HepG2 (cell line): Measurements from ENCODE around the gene TMEM87B. TPM values are rescaled to one million over a fixed set of nuclear protein-coding genes. Genes with fewer than 3 reads are reported as not detected.
A peak's percentile ranks its signal among the peaks of the same experiment; 100 is the strongest.

Experiments used
- BCLAF1 ChIP-seq: fragments of 450-650 bp; IDR thresholded peaks from 2 replicates; pipeline ENCODE4 v1.6.1; 2017; ENCODE audit warnings: mild to moderate bottlenecking
- ELF3 ChIP-seq: IDR thresholded peaks from 2 replicates; pipeline ENCODE4 v1.6.1; 2016; ENCODE audit warnings: missing genetic modification reagents, missing compliant biosample characterization
- HDAC1 ChIP-seq: sonication (generic); formaldehyde crosslinking; IDR thresholded peaks from 2 replicates; pipeline ENCODE4 v1.5.1; 2020; ENCODE audit warnings: mild to moderate bottlenecking, missing genetic modification reagents
- HNF1B ChIP-seq: sonication (generic); formaldehyde crosslinking; IDR thresholded peaks from 2 replicates; pipeline ENCODE4 v1.5.1; 2020; ENCODE audit warnings: mild to moderate bottlenecking, moderate library complexity, missing genetic modification reagents
- IRX3 ChIP-seq: sonication (generic); formaldehyde crosslinking; IDR thresholded peaks from 2 replicates; pipeline ENCODE4 v1.8.1; 2023; ENCODE audit warnings: mild to moderate bottlenecking, low read depth, missing genetic modification reagents, borderline replicate concordance
- KLF12 ChIP-seq: sonication (generic); formaldehyde crosslinking; IDR thresholded peaks from 2 replicates; pipeline ENCODE4 v1.4.0; 2020; ENCODE audit warnings: missing genetic modification reagents, borderline replicate concordance
- NFE2L1 ChIP-seq: sonication (generic); formaldehyde crosslinking; IDR thresholded peaks from 2 replicates; pipeline ENCODE4 v1.4.0; 2020; ENCODE audit warnings: missing genetic modification reagents, mild to moderate bottlenecking, borderline replicate concordance
- NFIC ChIP-seq: IDR thresholded peaks from 2 replicates; pipeline ENCODE4 v1.6.1; 2012; ENCODE audit warnings: mild to moderate bottlenecking, low read length, inconsistent platforms
- SAFB2 ChIP-seq: sonication (generic); formaldehyde crosslinking; IDR thresholded peaks from 2 replicates; pipeline ENCODE4 v1.5.1; 2020; ENCODE audit warnings: missing genetic modification reagents, low read depth, mild to moderate bottlenecking, borderline replicate concordance
- SP1 ChIP-seq, 2 experiments: fragments of 450-650 bp in 1 of 2; sonication (generic) in 1 of 2; formaldehyde crosslinking in 1 of 2; IDR thresholded peaks; 2 replicates each; pipeline versions ENCODE4 v1.4.0 to v1.6.1; 2016 to 2020; ENCODE audit warnings: missing genetic modification reagents in 1 of 2
- SP140L ChIP-seq: sonication (generic); formaldehyde crosslinking; IDR thresholded peaks from 2 replicates; pipeline ENCODE4 v1.4.0; 2020; ENCODE audit warnings: missing genetic modification reagents, borderline replicate concordance
- TAF15 ChIP-seq: fragments of 200-400 bp; formaldehyde crosslinking; IDR thresholded peaks from one replicate; pipeline ENCODE4 v1.6.1; 2018; ENCODE audit warnings: mild to moderate bottlenecking, low read depth, low read length; ENCODE audit not compliant: poor library complexity, severe bottlenecking
- THRA ChIP-seq: sonication (generic); formaldehyde crosslinking; IDR thresholded peaks from 2 replicates; pipeline ENCODE4 v1.4.0; 2020; ENCODE audit warnings: missing genetic modification reagents, borderline replicate concordance
- TP53 ChIP-seq: sonication (generic); formaldehyde crosslinking; conservative IDR thresholded peaks from 2 replicates; pipeline ENCODE4 v1.4.0; 2020; ENCODE audit warnings: missing genetic modification reagents
- ZC3H13 ChIP-seq: sonication (generic); formaldehyde crosslinking; IDR thresholded peaks from 2 replicates; pipeline ENCODE4 v1.8.1; 2023; ENCODE audit warnings: mild to moderate bottlenecking, missing genetic modification reagents, moderate library complexity
- ZNF274 ChIP-seq: sonication (generic); formaldehyde crosslinking; IDR thresholded peaks from 2 replicates; pipeline ENCODE4 v1.5.1; 2020; ENCODE audit warnings: mild to moderate bottlenecking, missing genetic modification reagents
- ZNF282 ChIP-seq: fragments of 450-650 bp; IDR thresholded peaks from 2 replicates; pipeline ENCODE4 v1.6.1; 2018; ENCODE audit not compliant: partially characterized antibody
- ZNF451 ChIP-seq: sonication (generic); formaldehyde crosslinking; IDR thresholded peaks from 2 replicates; pipeline ENCODE4 v1.5.0; 2020; ENCODE audit warnings: mild to moderate bottlenecking, missing genetic modification reagents
- ZNF512 ChIP-seq: sonication (generic); formaldehyde crosslinking; IDR thresholded peaks from 2 replicates; pipeline ENCODE4 v1.4.0; 2020; ENCODE audit warnings: mild to moderate bottlenecking, missing genetic modification reagents
- ZNF569 ChIP-seq: sonication (generic); formaldehyde crosslinking; IDR thresholded peaks from 2 replicates; pipeline ENCODE4 v1.5.0; 2020; ENCODE audit warnings: mild to moderate bottlenecking, missing genetic modification reagents, moderate library complexity, borderline replicate concordance
- ZNF660 ChIP-seq: sonication (generic); formaldehyde crosslinking; IDR thresholded peaks from 2 replicates; pipeline ENCODE4 v1.5.1; 2020; ENCODE audit warnings: mild to moderate bottlenecking, low read depth, missing genetic modification reagents, borderline replicate concordance
- ZNF678 ChIP-seq: sonication (generic); formaldehyde crosslinking; IDR thresholded peaks from 2 replicates; pipeline ENCODE4 v1.4.0; 2020; ENCODE audit warnings: mild to moderate bottlenecking, missing genetic modification reagents
- polyA plus RNA-seq, 8 experiments: library from polyadenylated mRNA; depleted of rRNA in 3 of 8; stranded (reverse) in 7 of 8; unstranded in 1 of 8; fragments of >200 nt; fragmentation: Illumina TruSeq in 4 of 8; extraction: Trizol in 4 of 8; gene quantifications; 2 replicates each; pipeline versions ENCODE4 v1.2.1 to v1.2.3, GENCODE V29; 2011 to 2016; ENCODE audit warnings: low read depth in 4 of 8, missing spikeins in 1 of 8, mixed read lengths in 1 of 8; ENCODE audit not compliant: insufficient read depth in 1 of 8
- total RNA-seq, 5 experiments: library from RNA; depleted of rRNA; stranded (reverse); fragments of >200 nt; fragmentation: Illumina TruSeq; extraction: Trizol; gene quantifications; 2 replicates each; pipeline ENCODE4 v1.2.3, GENCODE V29; 2016; ENCODE audit warnings: low read depth in 1 of 5

TMEM87B gene
- total and polyA plus RNA-seq, 2 of the 13 experiments (the other 11 are each of a cell fraction or from before 2014, with no cell fraction given): 15.1 to 16.2 TPM

- TF ChIP-seq HNF1B (CRISPR knock-in tag): no peak
- peak; percentile 4; the same call in 1 of the 2 replicates for TF ChIP-seq HDAC1 (CRISPR knock-in tag)
- no peak for TF ChIP-seq BCLAF1
- TF ChIP-seq KLF12 (CRISPR knock-in tag): no peak
- TF ChIP-seq NFIC: no peak
- no peak for TF ChIP-seq SP140L (CRISPR knock-in tag)
- no peak for TF ChIP-seq ZNF282
- TF ChIP-seq TP53 (CRISPR knock-in tag): no peak
- no peak for TF ChIP-seq ELF3 (CRISPR knock-in tag)
- TF ChIP-seq THRA: no peak
- TF ChIP-seq IRX3 (CRISPR knock-in tag): no peak
- no peak for TF ChIP-seq NFE2L1 (CRISPR knock-in tag)
- 0 out of 2 replicates have a peak, but pooled peaks have one; percentile 35 for TF ChIP-seq ZNF274
- TF ChIP-seq SAFB2 (CRISPR knock-in tag): 0 out of 2 replicates have a peak, but pooled peaks have one; percentile 79
- no peak for TF ChIP-seq ZNF569 (CRISPR knock-in tag)
- no peak for TF ChIP-seq ZNF660 (CRISPR knock-in tag)
- no peak for TF ChIP-seq ZNF451 (CRISPR knock-in tag)
- TF ChIP-seq ZNF512 (CRISPR knock-in tag): no peak
- no peak for TF ChIP-seq TAF15
- TF ChIP-seq ZC3H13 (CRISPR knock-in tag): no peak
- TF ChIP-seq ZNF678 (CRISPR knock-in tag): no peak
- no peak for TF ChIP-seq SP1 (IDR thresholded peaks at IDR 0.05)
- TF ChIP-seq SP1 (CRISPR knock-in tag; IDR thresholded peaks at IDR 0.05): no peak
These were observed 83.3 kb downstream of the TMEM87B start, which contains the start of gene FBLN7 (continued) for GRCh38 chr2:112138159-112139032.
